CD4-positive, alpha-beta memory T cell (primary cell): ENCODE measurements around the gene CRTAC1. TPM values are rescaled to one million over a fixed set of nuclear protein-coding genes. Genes with fewer than 3 reads are reported as not detected.

Experiments
- CTCF ChIA-PET: fragments of 350-600 bp; sonication (Branson Sonifier 250); formaldehyde crosslinking; loops from one replicate; lab custom pipeline; 2021; ENCODE audit warnings: inconsistent platforms; ENCODE audit not compliant: partially characterized antibody; lab: Charles Lee
- POLR2A ChIA-PET: fragments of 350-600 bp; sonication (Branson Sonifier 250); formaldehyde crosslinking; loops from one replicate; lab custom pipeline; 2021; ENCODE audit not compliant: partially characterized antibody; lab: Charles Lee
- DNase-seq, 5 donors: peaks; one replicate each; pipeline versions ENCODE4 v3.0.0 to v3.0.0-alpha.2; 2020 to 2022; ENCODE audit warnings: mixed read lengths in 1 of 5
- H3K27ac ChIP-seq: one replicate; pipeline ENCODE4 v1.7.0; 2013; ENCODE audit warnings: low read depth, low read length
- H3K27me3 ChIP-seq: 2 replicates; pipeline ENCODE4 v1.7.0; 2013; ENCODE audit warnings: mild to moderate bottlenecking, low read length, moderate library complexity; ENCODE audit not compliant: insufficient read depth
- H3K36me3 ChIP-seq: 2 replicates; pipeline ENCODE4 v1.7.0; 2013; ENCODE audit warnings: mild to moderate bottlenecking, low read length, moderate library complexity; ENCODE audit not compliant: insufficient read depth
- H3K4me1 ChIP-seq: 2 replicates; pipeline ENCODE4 v1.7.0; 2013; ENCODE audit warnings: mild to moderate bottlenecking, low read length, moderate library complexity; ENCODE audit not compliant: insufficient read depth
- H3K4me3 ChIP-seq, 2 donors: one replicate each; pipeline ENCODE4 v1.7.0; 2013; ENCODE audit warnings: low read length in 2 of 2, mild to moderate bottlenecking in 1 of 2
- H3K9me3 ChIP-seq, 2 donors: one replicate each; pipeline ENCODE4 v1.7.0; 2013; ENCODE audit warnings: low read length in 2 of 2, control low read depth in 1 of 2; ENCODE audit not compliant: control insufficient read depth in 1 of 2
- H3K27ac Mint-ChIP-seq, 7 donors: one replicate each; pipeline ENCODE4 v1.8.0; 2020 to 2021; ENCODE audit warnings: mixed read lengths in 7 of 7, mild to moderate bottlenecking in 6 of 7, inconsistent platforms in 3 of 7, moderate library complexity in 3 of 7
- H3K27me3 Mint-ChIP-seq, 2 donors: one replicate each; pipeline ENCODE4 v1.8.0; 2020 to 2021; ENCODE audit warnings: mixed read lengths in 2 of 2
- H3K36me3 Mint-ChIP-seq, 2 donors: one replicate each; pipeline ENCODE4 v1.8.0; 2020 to 2021; ENCODE audit warnings: mixed read lengths in 2 of 2, inconsistent platforms in 1 of 2, mild to moderate bottlenecking in 1 of 2
- H3K4me1 Mint-ChIP-seq, 4 donors: one replicate each; pipeline ENCODE4 v1.8.0; 2020 to 2021; ENCODE audit warnings: mixed read lengths in 4 of 4, mild to moderate bottlenecking in 1 of 4
- H3K4me3 Mint-ChIP-seq, 8 donors: one replicate each; pipeline ENCODE4 v1.8.0; 2020 to 2021; ENCODE audit warnings: mixed read lengths in 8 of 8, mild to moderate bottlenecking in 7 of 8, moderate library complexity in 6 of 8, inconsistent platforms in 3 of 8
- H3K9me3 Mint-ChIP-seq, 8 donors: one replicate each; pipeline ENCODE4 v1.8.0; 2020 to 2021; ENCODE audit warnings: mixed read lengths in 8 of 8, mild to moderate bottlenecking in 5 of 8, inconsistent platforms in 3 of 8, moderate library complexity in 1 of 8
- intact Hi-C: fragments of 100-400 bp; cut with micrococcal nuclease; formaldehyde crosslinking; loops from one replicate; pipeline ENCODE4 v1.15.1; 2023
- polyA plus RNA-seq, 2 donors: library from polyadenylated mRNA; unstranded; fragments of 300-500 nt; fragmentation: Illumina TruSeq; gene quantifications; one replicate each; pipeline ENCODE4 v1.2.3, GENCODE V29; 2021
- total RNA-seq, 2 experiments: library from RNA; stranded (reverse); gene quantifications; one replicate each; pipeline ENCODE4 v1.2.3, GENCODE V29; 2021

Gene CRTAC1
- total and polyA plus RNA-seq, 4 experiments from 2014 or later, result not detected

- no peaks in the 10 kb centered on the region for H3K4me1 ChIP-seq
- POLR2A ChIA-PET, result no interaction called here
- H3K36me3 ChIP-seq, result no peaks in the 10 kb centered on the region
- no peaks in the 10 kb centered on the region for H3K9me3 ChIP-seq
- no peak overlapping the region for H3K27ac Mint-ChIP-seq
- CTCF ChIA-PET, result interaction anchor here (1.1 kb wide), 1 partner anchor 147 kb away, joined by 4 read pairs; no protein-coding TSS in a partner anchor
- no peaks in the 10 kb centered on the region for H3K9me3 Mint-ChIP-seq
- peaks cover 3 to 4% of the 10 kb centered on the region in 2 donors for H3K27me3 Mint-ChIP-seq
- no peaks in the 10 kb centered on the region for H3K4me1 Mint-ChIP-seq
- H3K27me3 ChIP-seq, result no peaks in the 10 kb centered on the region
- H3K4me3 ChIP-seq, result no peak overlapping the region
- DNase-seq, result no peak
- intact Hi-C loops, result no loop called here
- H3K27ac ChIP-seq, result no peak overlapping the region
- no peak overlapping the region for H3K4me3 Mint-ChIP-seq
- no peaks in the 10 kb centered on the region for H3K36me3 Mint-ChIP-seq
Measured at GRCh38 chr10:97894092-97894491, 136.3 kb downstream of the CRTAC1 start.

- Mint-ChIP-seq H3K4me3 (no peak overlapping the region), H3K9me3 (no peaks in the 10 kb centered on the region), H3K36me3 (no peaks in the 10 kb centered on the region), H3K27ac (no peak overlapping the region), H3K27me3 (peaks cover 6 to 8% of the 10 kb centered on the region in 2 donors), H3K4me1 (no peaks in the 10 kb centered on the region)
- DNase-seq, result no peak
- Histone ChIP-seq H3K4me1 (no peaks in the 10 kb centered on the region), H3K36me3 (no peaks in the 10 kb centered on the region), H3K4me3 (no peak overlapping the region), H3K27me3 (no peaks in the 10 kb centered on the region), H3K27ac (no peak overlapping the region), H3K9me3 (no peaks in the 10 kb centered on the region)
- ChIA-PET POLR2A (no interaction called here), CTCF (no interaction called here)
- intact Hi-C loops, result no loop called here
Measured at GRCh38 chr10:97892939-97893338, 137.5 kb downstream of the CRTAC1 start.

- Histone ChIP-seq H3K4me1 (no peaks in the 10 kb centered on the region), H3K27ac (no peak overlapping the region), H3K9me3 (no peaks in the 10 kb centered on the region), H3K27me3 (no peaks in the 10 kb centered on the region), H3K36me3 (no peaks in the 10 kb centered on the region), H3K4me3 (no peak overlapping the region)
- Mint-ChIP-seq H3K27me3 (peaks cover 6 to 8% of the 10 kb centered on the region in 2 donors), H3K36me3 (no peaks in the 10 kb centered on the region), H3K4me3 (no peak overlapping the region), H3K4me1 (no peaks in the 10 kb centered on the region), H3K27ac (no peak overlapping the region), H3K9me3 (no peaks in the 10 kb centered on the region)
- intact Hi-C loops, result no loop called here
- DNase-seq, result no peak
- CTCF ChIA-PET, result no interaction called here
- POLR2A ChIA-PET, result no interaction called here
Measured at GRCh38 chr10:97892506-97892905, 137.9 kb downstream of the CRTAC1 start.

- Mint-ChIP-seq H3K27me3 (peaks cover 6 to 8% of the 10 kb centered on the region in 2 donors), H3K27ac (no peak overlapping the region), H3K9me3 (no peaks in the 10 kb centered on the region), H3K4me1 (no peaks in the 10 kb centered on the region), H3K4me3 (no peak overlapping the region), H3K36me3 (no peaks in the 10 kb centered on the region)
- no peak for DNase-seq
- no peak overlapping the region for H3K4me3 ChIP-seq
- no peaks in the 10 kb centered on the region for H3K9me3 ChIP-seq
- ChIA-PET POLR2A (no interaction called here), CTCF (no interaction called here)
- H3K27me3 ChIP-seq, result no peaks in the 10 kb centered on the region
- H3K36me3 ChIP-seq, result no peaks in the 10 kb centered on the region
- H3K4me1 ChIP-seq, result no peaks in the 10 kb centered on the region
- H3K27ac ChIP-seq, result no peak overlapping the region
- intact Hi-C loops, result no loop called here
Measured at GRCh38 chr10:97891497-97892167, 138.8 kb downstream of the CRTAC1 start.

- Mint-ChIP-seq H3K4me1 (no peaks in the 10 kb centered on the region), H3K27ac (no peak overlapping the region), H3K9me3 (no peaks in the 10 kb centered on the region), H3K36me3 (no peaks in the 10 kb centered on the region), H3K27me3 (peaks cover 6 to 8% of the 10 kb centered on the region in 2 donors), H3K4me3 (no peak overlapping the region)
- Histone ChIP-seq H3K9me3 (no peaks in the 10 kb centered on the region), H3K4me1 (no peaks in the 10 kb centered on the region), H3K27me3 (no peaks in the 10 kb centered on the region), H3K36me3 (no peaks in the 10 kb centered on the region), H3K4me3 (no peak overlapping the region), H3K27ac (no peak overlapping the region)
- intact Hi-C loops, result no loop called here
- DNase-seq, result no peak
- CTCF ChIA-PET, result no interaction called here
- POLR2A ChIA-PET, result no interaction called here
Measured at GRCh38 chr10:97889461-97890265, 140.8 kb downstream of the CRTAC1 start.

GRCh38 chr10:97888641-97889262 lies 141.7 kb downstream of the CRTAC1 start:
- Mint-ChIP-seq H3K4me1 (no peaks in the 10 kb centered on the region), H3K27ac (no peak overlapping the region), H3K4me3 (no peak overlapping the region), H3K9me3 (no peaks in the 10 kb centered on the region), H3K36me3 (no peaks in the 10 kb centered on the region), H3K27me3 (peaks cover 6 to 7% of the 10 kb centered on the region in 2 donors)
- no peak overlapping the region for H3K27ac ChIP-seq
- ChIA-PET CTCF (interaction anchor here (1.4 kb wide), 1 partner anchor 15 kb away, joined by 4 read pairs; no protein-coding TSS in a partner anchor), POLR2A (no interaction called here)
- no peaks in the 10 kb centered on the region for H3K9me3 ChIP-seq
- H3K4me3 ChIP-seq, result no peak overlapping the region
- H3K36me3 ChIP-seq, result no peaks in the 10 kb centered on the region
- H3K4me1 ChIP-seq, result no peaks in the 10 kb centered on the region
- no peaks in the 10 kb centered on the region for H3K27me3 ChIP-seq
- intact Hi-C loops, result no loop called here
- no peak for DNase-seq

- no peaks in the 10 kb centered on the region for H3K36me3 Mint-ChIP-seq
- H3K9me3 ChIP-seq, result no peaks in the 10 kb centered on the region
- no peaks in the 10 kb centered on the region for H3K4me1 Mint-ChIP-seq
- H3K27me3 ChIP-seq, result no peaks in the 10 kb centered on the region
- H3K4me1 ChIP-seq, result no peaks in the 10 kb centered on the region
- H3K4me3 Mint-ChIP-seq, result no peak overlapping the region
- H3K27me3 Mint-ChIP-seq, result peaks cover 4 to 6% of the 10 kb centered on the region in 2 donors
- DNase-seq, result no peak
- CTCF ChIA-PET, result interaction anchor here (1.4 kb wide), 1 partner anchor 14 kb away, joined by 4 read pairs; no protein-coding TSS in a partner anchor
- no peak overlapping the region for H3K4me3 ChIP-seq
- intact Hi-C loops, result no loop called here
- no peak overlapping the region for H3K27ac Mint-ChIP-seq
- H3K27ac ChIP-seq, result no peak overlapping the region
- no peaks in the 10 kb centered on the region for H3K36me3 ChIP-seq
- H3K9me3 Mint-ChIP-seq, result no peaks in the 10 kb centered on the region
- POLR2A ChIA-PET, result no interaction called here
Measured at GRCh38 chr10:97888134-97888533, 142.3 kb downstream of the CRTAC1 start.
